H1 (cell line): Measurements from ENCODE around the gene GRM1. TPM values are rescaled to one million over a fixed set of nuclear protein-coding genes. Genes with fewer than 3 reads are reported as not detected.

Experiments used
- ASH2L ChIP-seq: fragments of 200-600, 300-600 bp; sonication (generic); IDR thresholded peaks from one replicate; pipeline ENCODE4 v1.7.1; 2017; ENCODE audit warnings: low read length
- RAD21 ChIP-seq, 2 experiments: IDR thresholded peaks in 1 of 2; conservative IDR thresholded peaks in 1 of 2; 2 replicates each; pipeline ENCODE4 v1.6.1; 2011; ENCODE audit warnings: low read depth in 2 of 2, low read length in 2 of 2, improper control_type of control experiment in 1 of 2, inconsistent platforms in 1 of 2, mild to moderate bottlenecking in 1 of 2, moderate library complexity in 1 of 2
- SIX5 ChIP-seq: IDR thresholded peaks from 2 replicates; pipeline ENCODE4 v1.6.1; 2011; ENCODE audit warnings: mild to moderate bottlenecking, low read depth, low read length
- TEAD4 ChIP-seq: IDR thresholded peaks from 2 replicates; pipeline ENCODE4 v1.6.1; 2012; ENCODE audit warnings: low read depth, low read length, inconsistent platforms, mixed read lengths
- polyA plus RNA-seq, 7 experiments: library from polyadenylated mRNA; depleted of rRNA in 3 of 7; stranded (reverse) in 5 of 7; unstranded in 2 of 7; fragments of >200 nt in 5 of 7; fragments of 200-250 nt in 2 of 7; gene quantifications; 1 replicate in 5 of 7; 2 replicates in 1 of 7; 4 replicates in 1 of 7; pipeline versions ENCODE4 v1.2.1 to v1.2.3, GENCODE V29; 2011 to 2013; ENCODE audit warnings: missing spikeins in 2 of 7, mixed read lengths in 2 of 7
- total RNA-seq: library from RNA; stranded (reverse); fragmentation: NEBNext Ultra II Directional; extraction: Animal tissue kit (Norgen Biotek cat#: 25700); gene quantifications from 2 replicates; pipeline ENCODE4 v1.2.1, GENCODE V29; 2021
- TF ChIP-seq, protein P1 (sequence below): IDR thresholded peaks from 2 replicates; pipeline ENCODE4 v1.6.1; 2012; ENCODE audit warnings: inconsistent platforms

The GRM1 gene
- total and polyA plus RNA-seq, 2 of the 8 experiments (the other 6 are each of a cell fraction or from before 2014, with no cell fraction given): 0.15 to 1.3 TPM

DNA sequence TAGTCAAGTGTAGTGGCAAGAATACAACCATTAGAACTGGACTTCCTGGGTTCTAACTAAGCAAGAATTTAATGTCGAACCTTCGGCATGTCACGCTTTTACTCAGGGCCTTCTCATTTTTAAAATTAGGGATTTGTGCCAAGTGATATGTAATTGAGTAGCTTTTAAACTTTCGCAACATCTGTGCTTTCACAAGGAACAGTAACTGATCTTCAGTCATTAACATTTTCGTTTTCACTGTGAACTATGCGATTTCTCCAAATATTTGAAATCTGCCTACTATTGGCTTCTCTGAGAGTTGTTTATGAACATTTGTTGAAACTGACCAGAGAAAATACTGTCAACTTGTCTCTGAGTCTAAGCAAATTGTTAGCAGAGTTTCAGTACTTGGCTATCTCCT lies 27.6 kb downstream of the GRM1 start (continued):
- no peak for TF ChIP-seq RAD21 (IDR thresholded peaks at IDR 0.05 in 1 of 2, conservative IDR thresholded peaks at IDR 0.05 in 1 of 2; ENCODE audit: low read depth in 2 of 2, low read length in 2 of 2)
- TF ChIP-seq ASH2L: no peak
- TF ChIP-seq SIX5: no peak
- TF ChIP-seq, protein P1, sequence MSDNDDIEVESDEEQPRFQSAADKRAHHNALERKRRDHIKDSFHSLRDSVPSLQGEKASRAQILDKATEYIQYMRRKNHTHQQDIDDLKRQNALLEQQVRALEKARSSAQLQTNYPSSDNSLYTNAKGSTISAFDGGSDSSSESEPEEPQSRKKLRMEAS: no peak
- no peak for TF ChIP-seq TEAD4
